ENCODE results near the gene NUP188.

GRCh38 chr9:129040113-129040643 is 92.7 kb downstream of the NUP188 start:
- TF ChIP-seq, protein P1, sequence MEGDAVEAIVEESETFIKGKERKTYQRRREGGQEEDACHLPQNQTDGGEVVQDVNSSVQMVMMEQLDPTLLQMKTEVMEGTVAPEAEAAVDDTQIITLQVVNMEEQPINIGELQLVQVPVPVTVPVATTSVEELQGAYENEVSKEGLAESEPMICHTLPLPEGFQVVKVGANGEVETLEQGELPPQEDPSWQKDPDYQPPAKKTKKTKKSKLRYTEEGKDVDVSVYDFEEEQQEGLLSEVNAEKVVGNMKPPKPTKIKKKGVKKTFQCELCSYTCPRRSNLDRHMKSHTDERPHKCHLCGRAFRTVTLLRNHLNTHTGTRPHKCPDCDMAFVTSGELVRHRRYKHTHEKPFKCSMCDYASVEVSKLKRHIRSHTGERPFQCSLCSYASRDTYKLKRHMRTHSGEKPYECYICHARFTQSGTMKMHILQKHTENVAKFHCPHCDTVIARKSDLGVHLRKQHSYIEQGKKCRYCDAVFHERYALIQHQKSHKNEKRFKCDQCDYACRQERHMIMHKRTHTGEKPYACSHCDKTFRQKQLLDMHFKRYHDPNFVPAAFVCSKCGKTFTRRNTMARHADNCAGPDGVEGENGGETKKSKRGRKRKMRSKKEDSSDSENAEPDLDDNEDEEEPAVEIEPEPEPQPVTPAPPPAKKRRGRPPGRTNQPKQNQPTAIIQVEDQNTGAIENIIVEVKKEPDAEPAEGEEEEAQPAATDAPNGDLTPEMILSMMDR (IDR thresholded peaks at IDR 0.05; ENCODE audit: low read depth, low read length, poor library complexity, severe bottlenecking): no peak
- no peak for TF ChIP-seq EZH2phosphoT487 (IDR thresholded peaks at IDR 0.05; ENCODE audit: borderline replicate concordance, low read length)

All from DOHH2 (cell line).